Sigmoid colon (tissue), 7 donors: ENCODE measurements around the gene REV3L. TPM values are rescaled to one million over a fixed set of nuclear protein-coding genes. Genes with fewer than 3 reads are reported as not detected.
"Not testable (repeated sequence)": the region's sequence is repeated elsewhere in the genome, so short reads cannot be mapped to it uniquely, and the experiment has no call there.

Source experiments
- DNase-seq: peaks from one replicate; pipeline ENCODE4 v3.0.0-alpha.2; 2019
- H3K27ac ChIP-seq, 4 donors: fragments of 200-600 bp; sonication (generic); one replicate each; pipeline ENCODE4 v1.5.1; 2016 to 2019; ENCODE audit warnings: mild to moderate bottlenecking in 1 of 4
- H3K27me3 ChIP-seq, 3 donors: fragments of 200-600 bp; sonication (generic); one replicate each; pipeline ENCODE4 v1.5.1; 2019; ENCODE audit warnings: mild to moderate bottlenecking in 1 of 3
- H3K36me3 ChIP-seq, 4 donors: fragments of 200-600 bp; sonication (generic); one replicate each; pipeline ENCODE4 v1.5.1; 2016 to 2019
- H3K4me1 ChIP-seq, 4 donors: fragments of 200-600 bp; sonication (generic); one replicate each; pipeline ENCODE4 v1.5.1; 2017 to 2019
- H3K4me3 ChIP-seq, 4 donors: fragments of 200-600 bp; sonication (generic); one replicate each; pipeline ENCODE4 v1.5.1; 2017 to 2019; ENCODE audit warnings: mild to moderate bottlenecking in 2 of 4, moderate library complexity in 1 of 4
- H3K9me3 ChIP-seq, 4 donors: fragments of 200-600 bp in 3 of 4; sonication (generic) in 3 of 4; one replicate each; pipeline versions ENCODE4 v1.5.1 to v1.6.1; 2013 to 2019
- EP300 ChIP-seq, 4 donors: sonication (generic); formaldehyde crosslinking; IDR thresholded peaks; one replicate each; pipeline ENCODE4 v1.6.1; 2017; ENCODE audit warnings: antibody characterized with exemption in 4 of 4
- POLR2A ChIP-seq, 2 donors: fragments of 450-650 bp; IDR thresholded peaks; one replicate each; pipeline ENCODE4 v1.6.1; 2016; ENCODE audit warnings: antibody characterized with exemption in 2 of 2, mild to moderate bottlenecking in 2 of 2, moderate library complexity in 2 of 2
- POLR2AphosphoS5 ChIP-seq, 4 donors: sonication (generic); formaldehyde crosslinking; IDR thresholded peaks; one replicate each; pipeline ENCODE4 v1.6.1; 2017; ENCODE audit warnings: antibody characterized with exemption in 4 of 4
- WGBS, 2 donors: extraction: QIAGEN DNeasy Blood & Tissue Kit; methylation state at CpG; one replicate each; pipeline ENCODE4 v1.1.7; 2013; 5-methylcytosine and 5-hydroxymethylcytosine counted together
- intact Hi-C: fragments of 100-400 bp; cut with DNase I; formaldehyde crosslinking; loops from one replicate; pipeline ENCODE4 v1.15.1; 2023
- polyA plus RNA-seq, 3 donors: library from polyadenylated mRNA; stranded (reverse); fragments of 200-250 nt; gene quantifications; one replicate each; pipeline ENCODE4 v1.2.3, GENCODE V29; 2013
- total RNA-seq, 4 donors: library from RNA; depleted of rRNA; stranded (reverse); fragments of >200 nt; gene quantifications; one replicate each; pipeline ENCODE4 v1.1.0, GENCODE V29; 2016
- TF ChIP-seq, protein P1 (sequence below), 4 experiments: fragments of 450-650 bp in 3 of 4; fragments of 200-600 bp in 1 of 4; IDR thresholded peaks; one replicate each; pipeline ENCODE4 v1.5.1; 2016 to 2019; ENCODE audit warnings: antibody characterized with exemption in 4 of 4, mild to moderate bottlenecking in 3 of 4, moderate library complexity in 2 of 4
- donor health status: healthy with polysubstance abuse.
- donor health status: Bipolar disorder and iron deficiency.
- donor health status: healthy.

REV3L gene
- total and polyA plus RNA-seq, 7 donors, result 3.0 to 122 (median 72.1) TPM

DNA sequence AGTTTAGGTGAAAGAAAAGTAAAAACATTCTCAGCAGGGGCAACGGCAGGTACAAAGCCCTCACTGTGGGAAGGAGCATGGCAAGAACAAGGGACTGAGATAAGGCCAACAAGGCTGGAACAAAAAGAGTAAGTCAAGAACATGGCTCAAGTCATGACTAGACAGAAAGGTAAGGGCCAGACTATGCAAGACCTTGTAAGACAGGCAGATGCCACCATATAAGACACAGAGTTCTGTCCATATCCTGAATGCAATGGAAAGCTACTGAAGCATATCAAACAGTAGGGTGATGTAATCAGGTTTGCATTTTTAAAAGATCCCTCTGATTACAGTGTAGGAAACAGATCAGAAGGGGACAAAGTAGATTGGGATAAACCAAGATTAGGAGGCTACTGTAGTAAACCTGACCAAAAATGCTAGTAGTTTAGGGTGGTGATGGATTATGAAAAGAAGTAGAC is 5.5 kb downstream of the REV3L start:
- H3K4me3 ChIP-seq, result no peak overlapping the region
- H3K27me3 ChIP-seq, result no peaks in the 10 kb centered on the region
- DNase-seq, result no peak
- no peaks in the 10 kb centered on the region for H3K9me3 ChIP-seq
- peak overlapping the region in 2 of 4 donors; percentile 99 for H3K27ac ChIP-seq
- H3K4me1 ChIP-seq, result peaks cover 0 to 78% (median 55%) of the 10 kb centered on the region in 4 donors
- 92 to 93% methylated on average over 1 of the region's 1 CpG for WGBS, 2 donors
- H3K36me3 ChIP-seq, result no peaks in the 10 kb centered on the region
- intact Hi-C loops, result no loop called here
- TF ChIP-seq EP300 (IDR thresholded peaks at IDR 0.05) (no peak), POLR2AphosphoS5 (IDR thresholded peaks at IDR 0.05) (no peak)

- 95 to 96% methylated on average over 3 of the region's 3 CpGs for WGBS, 2 donors
- H3K27me3 ChIP-seq, H3K36me3 ChIP-seq, DNase-seq, H3K4me3 ChIP-seq, H3K9me3 ChIP-seq, intact Hi-C loops: not testable (repeated sequence)
- Histone ChIP-seq H3K4me1 (peaks cover 0 to 89% (median 55%) of the 10 kb centered on the region in 4 donors), H3K27ac (peak overlapping the region in 2 of 4 donors; percentile 17 to 30)
Measured at GRCh38 chr6:111476061-111476460, 7.0 kb downstream of the REV3L start.

GRCh38 chr6:111474771-111475170 is 8.2 kb downstream of the REV3L start:
- Histone ChIP-seq H3K9me3 (no peaks in the 10 kb centered on the region), H3K4me3 (no peak overlapping the region), H3K27me3 (no peaks in the 10 kb centered on the region), H3K4me1 (peaks cover 0 to 82% (median 46%) of the 10 kb centered on the region in 4 donors), H3K36me3 (peaks cover 0 to 6% (median 0%) of the 10 kb centered on the region in 4 donors), H3K27ac (peak overlapping the region in 1 of 4 donors; percentile 30)
- intact Hi-C loops, result no loop called here
- DNase-seq, result no peak
- TF ChIP-seq EP300 (IDR thresholded peaks at IDR 0.05) (no peak), POLR2A (IDR thresholded peaks at IDR 0.05) (no peak), POLR2AphosphoS5 (IDR thresholded peaks at IDR 0.05) (no peak)
- TF ChIP-seq, protein P1, sequence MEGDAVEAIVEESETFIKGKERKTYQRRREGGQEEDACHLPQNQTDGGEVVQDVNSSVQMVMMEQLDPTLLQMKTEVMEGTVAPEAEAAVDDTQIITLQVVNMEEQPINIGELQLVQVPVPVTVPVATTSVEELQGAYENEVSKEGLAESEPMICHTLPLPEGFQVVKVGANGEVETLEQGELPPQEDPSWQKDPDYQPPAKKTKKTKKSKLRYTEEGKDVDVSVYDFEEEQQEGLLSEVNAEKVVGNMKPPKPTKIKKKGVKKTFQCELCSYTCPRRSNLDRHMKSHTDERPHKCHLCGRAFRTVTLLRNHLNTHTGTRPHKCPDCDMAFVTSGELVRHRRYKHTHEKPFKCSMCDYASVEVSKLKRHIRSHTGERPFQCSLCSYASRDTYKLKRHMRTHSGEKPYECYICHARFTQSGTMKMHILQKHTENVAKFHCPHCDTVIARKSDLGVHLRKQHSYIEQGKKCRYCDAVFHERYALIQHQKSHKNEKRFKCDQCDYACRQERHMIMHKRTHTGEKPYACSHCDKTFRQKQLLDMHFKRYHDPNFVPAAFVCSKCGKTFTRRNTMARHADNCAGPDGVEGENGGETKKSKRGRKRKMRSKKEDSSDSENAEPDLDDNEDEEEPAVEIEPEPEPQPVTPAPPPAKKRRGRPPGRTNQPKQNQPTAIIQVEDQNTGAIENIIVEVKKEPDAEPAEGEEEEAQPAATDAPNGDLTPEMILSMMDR (IDR thresholded peaks at IDR 0.05), result no peak
- WGBS, 2 donors, result 82 to 88% methylated on average over 2 of the region's 2 CpGs

- TF ChIP-seq POLR2A (IDR thresholded peaks at IDR 0.05) (no peak), POLR2AphosphoS5 (IDR thresholded peaks at IDR 0.05) (no peak), EP300 (IDR thresholded peaks at IDR 0.05) (no peak)
- TF ChIP-seq, protein P1 (IDR thresholded peaks at IDR 0.05), result no peak
- H3K27me3 ChIP-seq, result no peaks in the 10 kb centered on the region
- H3K4me3 ChIP-seq, result no peak overlapping the region
- H3K9me3 ChIP-seq, result no peaks in the 10 kb centered on the region
- H3K27ac ChIP-seq, result peak overlapping the region in 1 of 4 donors; percentile 30
- 55 to 88% methylated on average over 4 of the region's 4 CpGs for WGBS, 2 donors
- H3K36me3 ChIP-seq, result peaks cover 0 to 6% (median 0%) of the 10 kb centered on the region in 4 donors
- intact Hi-C loops, result no loop called here
- DNase-seq, result no peak
- H3K4me1 ChIP-seq, result peaks cover 0 to 83% (median 43%) of the 10 kb centered on the region in 4 donors
Measured at GRCh38 chr6:111474106-111474505, 8.9 kb downstream of the REV3L start.

- peaks cover 0 to 83% (median 38%) of the 10 kb centered on the region in 4 donors for H3K4me1 ChIP-seq
- H3K27ac ChIP-seq, result no peak overlapping the region
Measured at GRCh38 chr6:111472933-111473435, 10.0 kb downstream of the REV3L start.

DNA sequence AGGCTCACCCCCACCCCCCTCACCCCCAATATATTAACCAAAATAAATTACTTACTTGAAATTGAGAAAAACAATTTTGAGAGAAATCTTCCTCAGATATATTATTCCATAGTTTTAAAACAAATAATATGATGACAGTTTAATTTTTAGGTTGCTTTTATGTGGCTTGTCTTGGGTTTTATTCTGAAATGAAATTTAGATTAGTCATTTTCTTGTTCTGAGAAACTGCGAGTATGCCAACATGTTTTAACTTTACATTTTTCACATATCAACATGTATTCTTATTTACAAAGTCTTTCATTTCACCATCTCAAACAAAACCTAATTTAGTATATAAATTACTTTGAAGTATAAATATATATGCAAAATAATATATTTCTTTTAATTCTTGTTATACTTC is 11.1 kb downstream of the REV3L start:
- TF ChIP-seq POLR2AphosphoS5 (IDR thresholded peaks at IDR 0.05), result no peak
- TF ChIP-seq EP300 (IDR thresholded peaks at IDR 0.05), result no peak
- TF ChIP-seq POLR2A (IDR thresholded peaks at IDR 0.05), result no peak
- TF ChIP-seq, protein P1 (IDR thresholded peaks at IDR 0.05), result no peak
- 91 to 96% methylated on average over 1 of the region's 1 CpG for WGBS, 2 donors

More at GRCh38 chr6:111472933-111473435, 10.0 kb downstream of the REV3L start:
- 96 to 97% methylated on average over 2 of the region's 2 CpGs for WGBS, 2 donors
- no peaks in the 10 kb centered on the region for H3K27me3 ChIP-seq
- no peak for TF ChIP-seq POLR2A (IDR thresholded peaks at IDR 0.05)
- TF ChIP-seq EP300 (IDR thresholded peaks at IDR 0.05), result no peak
- no peaks in the 10 kb centered on the region for H3K9me3 ChIP-seq
- intact Hi-C loops, result no loop called here
- H3K36me3 ChIP-seq, result peaks cover 0 to 6% (median 0%) of the 10 kb centered on the region in 4 donors
- DNase-seq, result no peak
- no peak overlapping the region for H3K4me3 ChIP-seq

More for the DNA sequence above, 11.1 kb downstream of the REV3L start:
- H3K27ac ChIP-seq, result no peak overlapping the region
- no peak for DNase-seq
- peaks cover 0 to 6% (median 0%) of the 10 kb centered on the region in 4 donors for H3K36me3 ChIP-seq
- H3K4me3 ChIP-seq, result no peak overlapping the region
- no peaks in the 10 kb centered on the region for H3K27me3 ChIP-seq
- peaks cover 0 to 81% (median 29%) of the 10 kb centered on the region in 4 donors for H3K4me1 ChIP-seq
- H3K9me3 ChIP-seq, result no peaks in the 10 kb centered on the region
- intact Hi-C loops, result no loop called here
